HG03280 (cell line): ENCODE results near the gene YAF2.
A peak's percentile ranks its signal among the peaks of the same experiment; 100 is the strongest.
"Not testable (repeated sequence)": the region's sequence is repeated elsewhere in the genome, so short reads cannot be mapped to it uniquely, and the experiment has no call there.

Experiments
- ATAC-seq: cut with Tn5 transposase; IDR thresholded peaks from one replicate; pipeline ENCODE4 v1.9.1; 2021; ENCODE audit warnings: mild to moderate bottlenecking, moderate library complexity; ENCODE audit not compliant: unreplicated experiment

Gene YAF2

DNA sequence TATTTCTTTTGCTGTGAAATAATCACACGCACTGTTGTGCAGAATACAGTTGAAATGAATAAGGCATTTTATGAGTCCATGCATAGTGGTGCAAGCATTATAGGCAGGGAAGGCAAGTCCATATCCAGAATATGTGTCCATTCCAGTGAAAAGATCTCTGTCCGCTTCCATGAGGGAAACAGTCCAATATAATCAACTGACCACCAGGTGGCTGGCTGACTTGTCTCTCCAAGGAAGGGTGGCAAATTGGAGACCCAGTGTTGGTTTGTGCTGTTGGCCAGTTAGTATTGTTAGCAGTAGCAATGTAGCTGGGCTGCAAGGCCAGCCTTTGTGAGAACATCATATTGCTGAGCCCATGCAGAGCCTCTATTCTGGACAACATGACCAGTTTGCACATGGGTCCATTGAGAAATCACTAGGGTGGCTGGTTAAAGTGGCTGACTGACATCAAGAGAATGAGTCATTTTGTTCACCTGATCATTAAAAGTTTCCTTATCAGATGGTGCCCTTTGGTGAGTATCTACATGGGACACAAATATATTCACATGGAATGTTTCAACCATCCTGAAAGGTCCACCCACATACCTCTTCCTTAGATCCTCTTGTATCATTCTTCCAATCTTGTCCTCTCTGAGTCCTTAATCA is 17.3 kb upstream of the YAF2 start:
- ATAC-seq: no peak

DNA sequence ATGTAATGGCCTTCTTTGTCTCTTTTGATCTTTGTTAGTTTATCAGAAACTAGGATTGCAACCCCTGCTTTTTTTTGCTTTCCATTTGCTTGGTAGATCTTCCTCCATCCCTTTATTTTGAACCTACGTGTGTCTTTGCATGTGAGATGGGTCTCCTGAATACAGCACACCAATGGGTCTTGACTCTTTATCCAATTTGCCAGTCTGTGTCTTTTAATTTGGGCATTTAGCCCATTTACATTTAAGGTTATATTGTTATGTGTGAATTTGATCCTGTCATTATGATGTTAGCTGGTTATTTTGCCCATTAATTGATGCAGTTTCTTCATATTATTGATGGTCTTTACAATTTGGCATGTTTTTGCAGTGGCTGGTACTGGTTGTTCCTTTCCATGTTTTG is 14.6 kb upstream of the YAF2 start:
- not testable (repeated sequence) for ATAC-seq

GRCh38 chr12:42249033-42249432 is 11.0 kb upstream of the YAF2 start:
- ATAC-seq: not testable (repeated sequence)

DNA sequence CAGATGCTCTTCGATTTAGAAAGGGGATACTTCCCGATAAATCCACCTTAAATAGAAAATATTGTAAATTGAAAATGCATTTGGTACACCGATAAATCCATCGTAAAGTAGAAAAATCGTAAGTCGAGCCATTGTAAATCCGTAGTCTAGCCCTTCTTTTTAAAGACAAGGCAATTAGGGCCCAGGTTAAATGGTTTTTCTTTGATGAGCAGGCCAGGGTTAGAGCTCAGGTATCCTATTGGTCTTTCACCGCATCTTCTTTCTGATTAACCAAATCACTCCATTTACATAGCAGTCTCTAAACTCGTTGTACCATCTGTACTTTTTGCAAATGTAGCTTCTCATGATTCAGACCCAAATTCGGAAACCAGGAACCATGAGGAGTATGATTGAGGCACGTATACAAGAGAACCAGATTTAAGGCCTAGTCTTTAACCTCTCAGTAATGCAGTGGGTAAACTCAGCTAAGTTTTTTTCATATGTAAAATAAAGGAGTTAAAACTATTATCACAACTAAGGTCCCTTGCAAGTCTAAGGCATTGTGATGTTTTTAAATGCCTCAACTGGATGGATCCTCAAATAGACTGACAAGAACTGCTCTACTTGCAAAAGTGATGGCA is 2.2 kb upstream of the YAF2 start:
- ATAC-seq: no peak

DNA sequence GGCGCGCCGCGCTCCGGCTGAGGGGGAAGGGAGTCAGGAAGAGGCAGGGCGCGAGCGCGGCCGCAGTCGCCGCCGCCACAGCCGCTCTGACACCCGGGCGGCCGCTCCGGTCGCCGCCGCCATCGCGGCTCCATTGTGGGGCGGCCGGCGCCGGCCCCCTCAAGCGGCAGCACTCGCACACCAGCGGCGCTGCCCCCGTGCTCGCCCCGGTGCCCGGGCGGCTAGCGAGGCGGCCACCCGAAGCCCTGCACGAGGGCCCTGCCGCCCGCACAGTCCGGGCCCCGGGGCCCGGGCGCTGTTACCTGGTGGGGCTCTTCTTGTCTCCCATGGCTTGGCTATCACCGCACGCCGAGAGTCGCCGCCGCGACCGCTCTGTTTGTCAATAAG is 202 bp downstream of the YAF2 start:
- peak; percentile 37 for ATAC-seq

- peak; percentile 77 for ATAC-seq
These were observed 796 bp downstream of the YAF2 start for GRCh38 chr12:42237052-42237852.

- ATAC-seq: no peak
These were observed 2.0 kb downstream of the YAF2 start for GRCh38 chr12:42236017-42236416.

GRCh38 chr12:42235426-42235825 is 2.6 kb downstream of the YAF2 start:
- ATAC-seq: no peak

DNA sequence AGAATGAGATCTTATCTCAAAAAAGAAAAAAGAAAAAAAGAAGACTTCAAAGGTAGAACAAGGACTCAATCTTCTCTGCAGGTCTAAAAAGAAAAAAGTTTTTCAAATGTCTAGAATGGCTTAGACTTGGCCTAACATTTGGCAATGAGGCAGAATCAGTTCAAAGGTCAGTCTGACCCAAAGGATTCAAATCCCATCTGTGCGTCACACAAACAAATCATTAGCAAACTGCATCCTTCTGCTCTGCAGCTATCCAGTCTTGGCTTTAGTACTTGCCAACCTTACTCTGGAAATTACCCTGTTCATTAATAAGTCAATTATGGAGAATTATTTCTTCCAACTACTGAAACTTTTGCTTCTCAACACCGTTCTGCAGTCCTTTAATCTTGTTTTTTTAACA is 3.1 kb downstream of the YAF2 start:
- ATAC-seq: no peak

DNA sequence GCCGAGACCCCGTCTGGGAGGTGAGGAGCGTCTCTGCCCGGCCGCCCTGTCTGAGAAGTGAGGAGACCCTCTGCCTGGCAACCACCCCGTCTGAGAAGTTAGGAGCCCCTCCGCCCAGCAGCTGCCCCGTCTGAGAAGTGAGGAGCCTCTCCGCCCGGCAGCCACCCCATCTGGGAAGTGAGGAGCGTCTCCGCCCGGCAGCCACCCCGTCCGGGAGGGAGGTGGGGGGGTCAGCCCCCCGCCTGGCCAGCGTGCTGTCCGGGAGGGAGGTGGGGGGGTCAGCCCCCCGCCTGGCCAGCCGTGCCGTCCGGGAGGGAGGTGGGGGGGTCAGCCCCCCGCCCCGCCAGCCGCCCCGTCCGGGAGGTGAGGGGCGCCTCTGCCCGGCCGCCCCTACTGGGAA is 10.5 kb downstream of the YAF2 start:
- not testable (repeated sequence) for ATAC-seq

DNA sequence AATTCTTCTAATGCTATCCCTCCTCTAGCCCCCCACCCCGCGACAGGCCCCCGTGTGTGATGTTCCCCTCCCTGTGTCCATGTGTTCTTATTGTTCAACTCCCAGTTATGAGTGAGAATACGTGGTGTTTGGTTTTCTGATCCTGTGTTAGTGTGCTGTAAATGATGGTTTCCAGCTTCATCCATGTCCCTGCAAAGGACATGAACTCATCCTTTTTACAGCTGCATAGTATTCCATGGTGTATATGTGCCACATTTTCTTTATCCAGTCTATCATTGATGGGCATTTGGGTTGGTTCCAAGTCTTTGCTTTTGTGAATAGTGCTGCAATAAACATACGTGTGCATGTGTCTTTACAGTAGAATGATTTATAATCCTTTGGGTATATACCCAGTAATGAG is 13.5 kb downstream of the YAF2 start:
- not testable (repeated sequence) for ATAC-seq

GRCh38 chr12:42222724-42223123 is 15.3 kb downstream of the YAF2 start:
- no peak for ATAC-seq

GRCh38 chr12:42221726-42222125 is 16.3 kb downstream of the YAF2 start:
- ATAC-seq: no peak

- no peak for ATAC-seq
These were observed 20.4 kb downstream of the YAF2 start for GRCh38 chr12:42217656-42218055.

DNA sequence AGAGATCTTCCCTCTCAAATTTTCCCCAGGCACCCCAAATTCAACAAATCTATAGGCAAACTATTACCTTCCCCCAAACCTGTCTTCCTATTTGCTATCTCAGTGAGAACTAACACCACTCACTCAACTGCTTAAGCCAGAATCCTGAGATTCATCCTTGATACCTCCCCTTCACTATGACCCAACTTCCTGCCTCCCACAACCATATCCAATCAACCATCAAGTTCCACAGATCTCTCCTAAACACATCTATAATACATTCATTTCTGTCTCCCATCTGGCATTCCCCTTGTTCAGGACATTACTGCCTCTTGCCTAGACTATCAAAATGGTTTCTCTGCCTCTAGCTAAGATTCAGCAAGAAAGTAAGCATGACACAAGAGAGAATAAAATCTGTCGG is 21.3 kb downstream of the YAF2 start:
- ATAC-seq: no peak

- ATAC-seq: not testable (repeated sequence)
These were observed 22.3 kb downstream of the YAF2 start for GRCh38 chr12:42215759-42216158.

- ATAC-seq: no peak
These were observed 24.1 kb downstream of the YAF2 start for GRCh38 chr12:42213954-42214426.

- ATAC-seq: no peak
These were observed 25.0 kb downstream of the YAF2 start for GRCh38 chr12:42213023-42213422.

DNA sequence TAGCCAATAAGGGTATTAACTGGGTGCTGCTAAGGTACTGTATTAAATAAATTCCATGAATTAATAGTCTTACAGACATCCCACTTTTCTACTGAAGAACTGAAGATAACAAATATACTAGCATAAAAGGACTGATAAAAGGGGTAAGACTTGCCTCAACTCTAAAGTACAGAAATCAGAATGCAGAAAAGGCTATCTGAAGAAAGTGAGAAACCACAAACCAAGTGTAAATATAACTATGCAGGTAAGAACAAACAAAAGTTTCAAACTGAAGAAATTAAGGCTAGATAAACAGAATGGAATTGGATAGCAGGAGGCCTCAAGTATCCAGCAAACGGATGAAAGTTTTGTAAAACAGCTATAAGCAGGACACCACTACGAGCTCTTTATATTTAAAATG is 29.5 kb downstream of the YAF2 start:
- ATAC-seq: no peak

DNA sequence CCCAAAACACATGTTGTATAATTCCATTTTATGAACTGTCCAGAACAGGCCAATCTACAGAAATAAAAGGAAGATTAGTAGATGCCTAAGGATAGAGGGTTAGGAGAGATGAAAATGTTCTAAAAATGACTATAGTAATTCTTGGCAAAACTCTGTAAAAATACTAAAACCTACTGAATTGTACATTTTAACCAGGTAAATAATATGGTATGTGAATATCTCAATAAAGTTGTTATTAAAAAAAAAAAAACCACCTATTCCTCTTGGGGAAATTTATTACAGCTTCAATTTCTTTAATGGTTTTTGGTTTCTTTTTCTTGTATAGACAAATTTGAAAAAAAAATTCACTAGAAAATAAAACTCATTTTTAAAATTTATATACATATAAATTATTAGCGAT is 33.2 kb downstream of the YAF2 start:
- no peak for ATAC-seq

DNA sequence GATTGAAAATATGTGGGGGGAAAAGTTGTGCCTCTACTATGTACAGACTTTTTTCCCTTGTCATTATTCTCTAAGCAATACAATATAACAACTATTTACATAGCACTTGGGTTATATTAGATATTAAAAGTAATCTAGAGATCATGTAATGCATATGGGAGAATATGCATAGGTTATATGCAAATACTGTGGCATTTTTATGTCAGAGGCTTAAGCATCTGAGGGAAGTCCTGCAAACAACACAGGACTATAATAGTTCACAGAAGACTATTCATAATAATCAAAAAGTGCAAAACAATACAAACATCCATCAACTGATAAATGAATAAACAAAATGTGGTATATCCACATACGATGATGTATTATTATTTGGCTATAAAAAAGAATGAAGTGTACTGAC is 33.7 kb downstream of the YAF2 start:
- ATAC-seq: no peak

DNA sequence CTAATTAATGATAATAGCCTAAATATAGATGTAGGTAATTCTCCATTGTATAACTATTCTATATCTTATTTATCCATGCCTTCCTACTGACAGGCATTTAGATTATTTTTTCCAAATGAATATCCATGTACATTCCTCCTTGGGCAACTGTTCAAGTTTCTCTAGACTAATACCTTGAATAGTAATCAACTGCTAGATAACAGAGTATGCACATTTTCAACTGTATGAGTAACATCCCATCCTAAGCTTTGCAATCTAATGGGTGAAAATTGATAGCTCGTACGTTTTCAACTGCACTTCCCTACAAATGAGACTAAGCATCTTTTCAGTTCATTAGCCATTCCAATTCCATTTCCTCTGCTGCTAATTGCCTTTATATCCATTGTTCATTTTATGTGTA is 37.0 kb downstream of the YAF2 start:
- ATAC-seq: no peak
